Astrocyte (in vitro differentiated cells and primary cell): Measurements from ENCODE around the gene PNMA3.

Experiments used
- CTCF ChIP-seq: IDR thresholded peaks from 2 replicates; pipeline ENCODE4 v1.5.1; 2011; ENCODE audit warnings: low read depth, mild to moderate bottlenecking, inconsistent platforms, low read length, moderate library complexity; ENCODE audit not compliant: insufficient read depth
- EZH2 ChIP-seq: IDR thresholded peaks from 2 replicates; pipeline ENCODE4 v1.6.1; 2012; ENCODE audit warnings: mild to moderate bottlenecking, low read length, inconsistent platforms; ENCODE audit not compliant: insufficient read depth

GRCh38 chrX:153075366-153075765, 19.1 kb downstream of the PNMA3 start:
- TF ChIP-seq CTCF: no peak
- no peak for TF ChIP-seq EZH2
